ENCODE data around the gene LCMT1. TPM values are rescaled to one million over a fixed set of nuclear protein-coding genes. Genes with fewer than 3 reads are reported as not detected.

LCMT1 gene
- total and polyA plus RNA-seq, 9 of the 15 experiments (the other 6 are each of a cell fraction or from before 2014, with no cell fraction given) = 20.0 to 42.8 (median 32.3) TPM

DNA sequence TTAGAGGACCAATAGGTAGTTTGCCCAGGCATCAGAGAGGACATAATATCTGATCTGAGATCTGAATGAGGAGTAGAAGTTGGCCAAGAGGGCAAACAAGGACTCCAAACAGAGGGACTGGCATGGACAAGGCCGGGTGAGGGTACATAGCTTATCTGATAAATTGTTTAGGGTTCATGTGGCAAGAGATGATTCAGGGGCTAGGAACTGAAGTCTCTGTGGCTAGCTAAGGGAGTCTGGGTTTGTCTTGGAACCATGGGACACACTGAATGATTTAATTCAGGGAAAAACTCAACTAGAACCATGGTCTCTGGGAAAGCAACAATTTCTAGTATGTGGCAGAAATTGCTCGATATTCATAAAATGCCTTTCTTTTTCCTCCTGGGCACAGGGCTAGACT lies 101.1 kb downstream of the LCMT1 start:
- FAIRE-seq = no peak
- intact Hi-C loops (cut with micrococcal nuclease) (no loop called here), in situ Hi-C loops (cut with MboI) (no loop called here)
- Histone ChIP-seq H3K27ac (ENCODE audit: extremely low read depth, low read depth, low read length) (no peak overlapping the region), H2AFZ (ENCODE audit: low read depth, low read length) (no peak overlapping the region), H3K9me3 (replicated peaks; ENCODE audit: control insufficient read depth, insufficient read depth, low read depth, low read length) (no peaks in the 10 kb centered on the region), H4K20me1 (replicated peaks; ENCODE audit: control insufficient read depth, insufficient read depth, low read length) (peaks cover 14% of the 10 kb centered on the region), H3K36me3 (ENCODE audit: control insufficient read depth, insufficient read depth, low read length) (no peaks in the 10 kb centered on the region), H3K79me2 (ENCODE audit: control insufficient read depth, insufficient read depth, low read length) (no peaks in the 10 kb centered on the region), H3K9ac (ENCODE audit: insufficient read depth in 1 of 2, low read depth in 2 of 2, low read length in 2 of 2) (no peak overlapping the region), H3K9me1 (ENCODE audit: control insufficient read depth, insufficient read depth, low read length) (peaks cover 2% of the 10 kb centered on the region), H3K27me3 (ENCODE audit: control insufficient read depth in 2 of 2, insufficient read depth in 2 of 2, low read length in 2 of 2) (peaks cover 0 to 6% of the 10 kb centered on the region in 2 experiments; a peak in 2 of 5 replicates), H3K4me1 (replicated peaks in 1 of 2; ENCODE audit: control insufficient read depth in 2 of 2, insufficient read depth in 2 of 2, low read length in 2 of 2) (peaks cover 12 to 19% of the 10 kb centered on the region in 2 experiments; a peak in 4 of 5 replicates), H3K4me3 (no peak overlapping the region), H3K4me2 (ENCODE audit: insufficient read depth, low read length) (no peak overlapping the region)
- ChIA-PET CTCF (ENCODE audit: low intra/inter-chr PET ratio) (no interaction called here), POLR2A (no interaction called here)
- 68% methylated on average over 2 of the region's 2 CpGs for WGBS (ENCODE audit: insufficient coverage, low coverage, missing lambda C conversion rate)
- no TSS peak for BruUV-seq (replicated peaks)
- ATAC-seq = no peak
- TF ChIP-seq, protein P1, sequence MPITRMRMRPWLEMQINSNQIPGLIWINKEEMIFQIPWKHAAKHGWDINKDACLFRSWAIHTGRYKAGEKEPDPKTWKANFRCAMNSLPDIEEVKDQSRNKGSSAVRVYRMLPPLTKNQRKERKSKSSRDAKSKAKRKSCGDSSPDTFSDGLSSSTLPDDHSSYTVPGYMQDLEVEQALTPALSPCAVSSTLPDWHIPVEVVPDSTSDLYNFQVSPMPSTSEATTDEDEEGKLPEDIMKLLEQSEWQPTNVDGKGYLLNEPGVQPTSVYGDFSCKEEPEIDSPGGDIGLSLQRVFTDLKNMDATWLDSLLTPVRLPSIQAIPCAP (CRISPR knock-in tag; IDR thresholded peaks at IDR 0.05; ENCODE audit: borderline replicate concordance) = no peak
- TF ChIP-seq HLTF (IDR thresholded peaks at IDR 0.05) (no peak), CBX1 (IDR thresholded peaks at IDR 0.05; ENCODE audit: low read depth) (no peak), SPI1 (IDR thresholded peaks at IDR 0.05; ENCODE audit: borderline replicate concordance, low read depth, low read length) (no peak), SNIP1 (IDR thresholded peaks at IDR 0.05; ENCODE audit: low read depth) (no peak), LEF1 (IDR thresholded peaks at IDR 0.05) (no peak), ZKSCAN3 (CRISPR knock-in tag; IDR thresholded peaks at IDR 0.05) (no peak)
- TF ChIP-seq, protein P2, sequence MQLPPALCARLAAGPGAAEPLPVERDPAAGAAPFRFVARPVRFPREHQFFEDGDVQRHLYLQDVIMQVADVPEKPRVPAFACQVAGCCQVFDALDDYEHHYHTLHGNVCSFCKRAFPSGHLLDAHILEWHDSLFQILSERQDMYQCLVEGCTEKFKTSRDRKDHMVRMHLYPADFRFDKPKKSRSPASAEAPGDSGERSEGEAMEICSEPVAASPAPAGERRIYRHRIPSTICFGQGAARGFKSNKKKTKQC (CRISPR knock-in tag; IDR thresholded peaks at IDR 0.05) = no peak
- TF ChIP-seq, protein P3, sequence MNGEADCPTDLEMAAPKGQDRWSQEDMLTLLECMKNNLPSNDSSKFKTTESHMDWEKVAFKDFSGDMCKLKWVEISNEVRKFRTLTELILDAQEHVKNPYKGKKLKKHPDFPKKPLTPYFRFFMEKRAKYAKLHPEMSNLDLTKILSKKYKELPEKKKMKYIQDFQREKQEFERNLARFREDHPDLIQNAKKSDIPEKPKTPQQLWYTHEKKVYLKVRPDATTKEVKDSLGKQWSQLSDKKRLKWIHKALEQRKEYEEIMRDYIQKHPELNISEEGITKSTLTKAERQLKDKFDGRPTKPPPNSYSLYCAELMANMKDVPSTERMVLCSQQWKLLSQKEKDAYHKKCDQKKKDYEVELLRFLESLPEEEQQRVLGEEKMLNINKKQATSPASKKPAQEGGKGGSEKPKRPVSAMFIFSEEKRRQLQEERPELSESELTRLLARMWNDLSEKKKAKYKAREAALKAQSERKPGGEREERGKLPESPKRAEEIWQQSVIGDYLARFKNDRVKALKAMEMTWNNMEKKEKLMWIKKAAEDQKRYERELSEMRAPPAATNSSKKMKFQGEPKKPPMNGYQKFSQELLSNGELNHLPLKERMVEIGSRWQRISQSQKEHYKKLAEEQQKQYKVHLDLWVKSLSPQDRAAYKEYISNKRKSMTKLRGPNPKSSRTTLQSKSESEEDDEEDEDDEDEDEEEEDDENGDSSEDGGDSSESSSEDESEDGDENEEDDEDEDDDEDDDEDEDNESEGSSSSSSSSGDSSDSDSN (IDR thresholded peaks at IDR 0.05; ENCODE audit: borderline replicate concordance in 1 of 2, low read depth in 2 of 2, low read length in 2 of 2) = no peak
- TF ChIP-seq, protein P4, sequence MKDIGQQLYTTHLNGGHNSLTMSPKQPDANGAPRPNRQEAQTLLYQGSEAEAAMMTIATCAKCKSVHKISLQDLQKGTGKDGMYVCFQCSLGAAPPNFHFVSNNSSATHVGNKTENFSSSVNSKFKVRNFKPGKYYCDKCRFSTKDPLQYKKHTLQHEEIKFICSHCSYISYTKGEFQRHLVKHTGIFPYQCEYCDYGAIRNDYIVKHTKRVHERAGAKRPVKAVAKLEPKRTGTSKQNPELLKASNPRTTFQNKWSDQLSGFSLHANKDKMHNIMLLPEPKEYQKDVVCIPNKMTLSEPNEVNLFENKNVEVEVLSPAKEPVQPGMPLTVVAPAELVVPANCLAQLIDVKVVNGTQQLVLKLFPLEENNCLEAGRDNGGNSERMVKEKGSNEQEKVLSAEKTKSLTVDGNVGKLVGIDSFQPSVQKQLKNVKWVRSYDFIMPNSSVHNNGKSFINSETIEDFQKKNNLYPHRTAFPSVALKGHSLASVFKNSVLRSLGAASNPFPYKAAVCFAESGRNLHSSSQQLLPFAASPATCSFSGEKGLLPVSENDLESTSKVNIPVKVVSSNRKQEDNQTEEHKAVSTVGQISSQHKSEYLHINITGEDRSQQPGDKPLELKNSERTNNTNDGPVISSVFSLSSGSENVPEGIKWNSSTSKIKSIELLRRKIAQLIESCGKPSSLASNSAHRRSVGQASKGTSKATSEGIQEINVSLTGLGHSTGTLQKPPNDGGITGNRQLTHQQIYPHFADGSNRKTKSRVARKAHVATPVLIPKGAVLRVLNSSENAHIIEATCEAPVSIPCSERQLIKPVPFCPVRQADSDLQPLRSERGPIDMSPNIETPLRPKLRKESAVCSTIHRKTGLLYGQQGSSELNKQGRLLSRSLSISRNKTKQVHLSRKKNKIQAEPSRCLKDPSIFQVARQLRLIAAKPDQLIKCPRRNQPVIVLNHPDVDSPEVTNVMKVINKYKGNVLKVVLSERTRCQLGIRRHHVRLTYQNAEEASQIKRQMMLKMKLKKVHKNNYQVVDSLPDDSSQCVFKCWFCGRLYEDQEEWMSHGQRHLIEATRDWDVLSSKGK (CRISPR knock-in tag; IDR thresholded peaks at IDR 0.05) = no peak
- no peak for DNase-seq (ENCODE audit: extremely low read depth in 1 of 4, low spot score in 3 of 4)

Data from K562 (cell line).